Measurements from ENCODE around the gene NR2E1. TPM values are rescaled to one million over a fixed set of nuclear protein-coding genes. Genes with fewer than 3 reads are reported as not detected.

NR2E1 gene
- total and polyA plus RNA-seq, 2 of the 4 experiments (the other 2 are of a cell fraction), result not detected

DNA sequence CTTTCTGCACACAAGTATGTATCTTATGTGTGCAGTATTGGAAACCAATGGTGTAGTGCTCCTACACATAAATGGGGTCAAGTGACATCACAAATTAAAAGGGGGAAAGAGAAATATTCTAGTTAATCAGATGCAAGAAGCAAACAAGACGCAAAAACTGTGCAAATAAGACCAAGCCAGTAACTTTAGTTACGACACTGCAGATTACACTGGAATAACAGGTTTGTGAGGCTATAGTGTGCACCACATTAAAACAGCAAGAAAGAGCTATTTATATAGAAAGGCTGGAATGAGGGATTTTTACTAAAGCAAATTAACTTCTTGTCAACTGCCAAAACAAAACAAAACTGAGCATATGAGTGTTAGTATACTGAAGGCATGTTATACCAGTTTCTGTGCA lies 45.8 kb downstream of the NR2E1 start:
- no peak for DNase-seq
- Histone ChIP-seq H4K5ac (ENCODE audit: low read depth, low read length) (no peak overlapping the region), H3K27ac (ENCODE audit: insufficient read depth, low read length) (no peak overlapping the region), H4K91ac (ENCODE audit: insufficient read depth, low read depth, low read length) (no peak overlapping the region), H2BK5ac (ENCODE audit: low read depth, low read length, poor library complexity, severe bottlenecking) (no peak overlapping the region), H3K9me1 (ENCODE audit: insufficient read depth, low read length) (no peaks in the 10 kb centered on the region), H2AK9ac (replicated peaks; ENCODE audit: low read depth, low read length, poor library complexity) (no peak overlapping the region), H4K20me1 (ENCODE audit: insufficient read depth, low read length) (no peaks in the 10 kb centered on the region), H3K23ac (ENCODE audit: low read depth, low read length) (no peak overlapping the region), H2AK5ac (ENCODE audit: low read depth, low read length) (no peak overlapping the region), H3K4ac (ENCODE audit: low read depth, low read length) (no peak overlapping the region), H3K56ac (ENCODE audit: extremely low read depth, insufficient read depth, low read length) (no peak overlapping the region), H4K8ac (ENCODE audit: low read depth in 2 of 2, low read length in 2 of 2) (no peak overlapping the region), H3K36me3 (ENCODE audit: control insufficient read depth, insufficient read depth, low read length) (peaks cover 14% of the 10 kb centered on the region), H3K14ac (replicated peaks; ENCODE audit: low read depth, low read length) (no peak overlapping the region), H3K9ac (ENCODE audit: low read depth, low read length) (no peak overlapping the region), H3K27me3 (ENCODE audit: control insufficient read depth, insufficient read depth, low read length) (no peaks in the 10 kb centered on the region), H2BK120ac (ENCODE audit: low read depth, low read length) (no peak overlapping the region), H3K79me1 (ENCODE audit: low read depth in 1 of 2, low read length in 2 of 2) (peaks cover 6 to 11% of the 10 kb centered on the region in 2 experiments; a peak in 2 of 4 replicates), H3K4me2 (ENCODE audit: low read depth, low read length) (no peak overlapping the region), H3K4me1 (ENCODE audit: control insufficient read depth, insufficient read depth, low read length) (no peaks in the 10 kb centered on the region), H3K4me3 (ENCODE audit: insufficient read depth, low read depth, low read length) (no peak overlapping the region), H3K18ac (ENCODE audit: low read depth, low read length) (no peak overlapping the region), H3K9me3 (ENCODE audit: control insufficient read depth, insufficient read depth, low read length) (no peaks in the 10 kb centered on the region), H2BK20ac (ENCODE audit: low read depth, low read length) (no peak overlapping the region), H2AFZ (replicated peaks; ENCODE audit: low read length, poor library complexity) (no peak overlapping the region), H2BK15ac (ENCODE audit: low read depth, low read length) (no peak overlapping the region)
- ATAC-seq (ENCODE audit: low read depth), result no peak
- intact Hi-C loops (cut with micrococcal nuclease), result no loop called here
- no peak for TF ChIP-seq RFX5 (IDR thresholded peaks at IDR 0.05; ENCODE audit: low read depth, low read length)
- no peak for TF ChIP-seq MAFK (IDR thresholded peaks at IDR 0.05; ENCODE audit: low read depth, low read length)
- TF ChIP-seq MXI1 (IDR thresholded peaks at IDR 0.05; ENCODE audit: borderline replicate concordance, low read depth, low read length), result no peak
- TF ChIP-seq MAZ (IDR thresholded peaks at IDR 0.05; ENCODE audit: borderline replicate concordance, low read depth, low read length), result no peak
- TF ChIP-seq BHLHE40 (IDR thresholded peaks at IDR 0.05; ENCODE audit: low read depth, low read length), result no peak
- TF ChIP-seq, protein P1, sequence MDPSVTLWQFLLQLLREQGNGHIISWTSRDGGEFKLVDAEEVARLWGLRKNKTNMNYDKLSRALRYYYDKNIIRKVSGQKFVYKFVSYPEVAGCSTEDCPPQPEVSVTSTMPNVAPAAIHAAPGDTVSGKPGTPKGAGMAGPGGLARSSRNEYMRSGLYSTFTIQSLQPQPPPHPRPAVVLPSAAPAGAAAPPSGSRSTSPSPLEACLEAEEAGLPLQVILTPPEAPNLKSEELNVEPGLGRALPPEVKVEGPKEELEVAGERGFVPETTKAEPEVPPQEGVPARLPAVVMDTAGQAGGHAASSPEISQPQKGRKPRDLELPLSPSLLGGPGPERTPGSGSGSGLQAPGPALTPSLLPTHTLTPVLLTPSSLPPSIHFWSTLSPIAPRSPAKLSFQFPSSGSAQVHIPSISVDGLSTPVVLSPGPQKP (IDR thresholded peaks at IDR 0.05; ENCODE audit: borderline replicate concordance, low read depth, low read length), result no peak
- TF ChIP-seq, protein P2, sequence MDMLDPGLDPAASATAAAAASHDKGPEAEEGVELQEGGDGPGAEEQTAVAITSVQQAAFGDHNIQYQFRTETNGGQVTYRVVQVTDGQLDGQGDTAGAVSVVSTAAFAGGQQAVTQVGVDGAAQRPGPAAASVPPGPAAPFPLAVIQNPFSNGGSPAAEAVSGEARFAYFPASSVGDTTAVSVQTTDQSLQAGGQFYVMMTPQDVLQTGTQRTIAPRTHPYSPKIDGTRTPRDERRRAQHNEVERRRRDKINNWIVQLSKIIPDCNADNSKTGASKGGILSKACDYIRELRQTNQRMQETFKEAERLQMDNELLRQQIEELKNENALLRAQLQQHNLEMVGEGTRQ (IDR thresholded peaks at IDR 0.05; ENCODE audit: low read depth, low read length), result no peak
- TF ChIP-seq FOS (IDR thresholded peaks at IDR 0.05; ENCODE audit: low read depth, low read length), result no peak
- no peak for TF ChIP-seq RAD21 (IDR thresholded peaks at IDR 0.05; ENCODE audit: low read length)
- TF ChIP-seq POLR2A (IDR thresholded peaks at IDR 0.05; ENCODE audit: low read depth, low read length), result no peak
- TF ChIP-seq CHD1 (IDR thresholded peaks at IDR 0.05; ENCODE audit: low read depth, low read length), result no peak
- TF ChIP-seq SMC3 (IDR thresholded peaks at IDR 0.05; ENCODE audit: low read depth, low read length), result no peak
- TF ChIP-seq, protein P3, sequence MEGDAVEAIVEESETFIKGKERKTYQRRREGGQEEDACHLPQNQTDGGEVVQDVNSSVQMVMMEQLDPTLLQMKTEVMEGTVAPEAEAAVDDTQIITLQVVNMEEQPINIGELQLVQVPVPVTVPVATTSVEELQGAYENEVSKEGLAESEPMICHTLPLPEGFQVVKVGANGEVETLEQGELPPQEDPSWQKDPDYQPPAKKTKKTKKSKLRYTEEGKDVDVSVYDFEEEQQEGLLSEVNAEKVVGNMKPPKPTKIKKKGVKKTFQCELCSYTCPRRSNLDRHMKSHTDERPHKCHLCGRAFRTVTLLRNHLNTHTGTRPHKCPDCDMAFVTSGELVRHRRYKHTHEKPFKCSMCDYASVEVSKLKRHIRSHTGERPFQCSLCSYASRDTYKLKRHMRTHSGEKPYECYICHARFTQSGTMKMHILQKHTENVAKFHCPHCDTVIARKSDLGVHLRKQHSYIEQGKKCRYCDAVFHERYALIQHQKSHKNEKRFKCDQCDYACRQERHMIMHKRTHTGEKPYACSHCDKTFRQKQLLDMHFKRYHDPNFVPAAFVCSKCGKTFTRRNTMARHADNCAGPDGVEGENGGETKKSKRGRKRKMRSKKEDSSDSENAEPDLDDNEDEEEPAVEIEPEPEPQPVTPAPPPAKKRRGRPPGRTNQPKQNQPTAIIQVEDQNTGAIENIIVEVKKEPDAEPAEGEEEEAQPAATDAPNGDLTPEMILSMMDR (conservative IDR thresholded peaks at IDR 0.05; ENCODE audit: low read depth, low read length), result no peak
- no peak for TF ChIP-seq CEBPB (IDR thresholded peaks at IDR 0.05; ENCODE audit: low read depth, low read length)
- TF ChIP-seq RCOR1 (IDR thresholded peaks at IDR 0.05; ENCODE audit: insufficient replicate concordance, low read length), result no peak
- no peak for TF ChIP-seq NFE2L2 (IDR thresholded peaks at IDR 0.05; ENCODE audit: low read depth, low read length)
- TSS peak; percentile 98 for BruUV-seq (replicated peaks)
- dilution Hi-C loops (cut with HindIII; ENCODE audit: low sequenced_read_pairs, unreplicated experiment), result no loop called here
- in situ Hi-C loops (cut with MboI; ENCODE audit: low sequenced_read_pairs), result no loop called here
- WGBS, 2 experiments (ENCODE audit: extremely low coverage in 2 of 2, insufficient read length in 1 of 2), result no CpG with 5 or more reads among the region's 2 CpGs
- ChIA-PET POLR2A (ENCODE audit: unreplicated experiment) (no interaction called here), CTCF (no interaction called here)

Measured in IMR-90 (cell line).